Neural cell (in vitro differentiated cells): ENCODE results near the gene LST1. TPM values are rescaled to one million over a fixed set of nuclear protein-coding genes. Genes with fewer than 3 reads are reported as not detected.

ENCODE experiments used
- H2AFZ ChIP-seq: fragments of 200-600, 300-800 bp; sonication (generic), shearing (Covaris generic); 2 replicates; pipeline ENCODE4 v1.6.0; 2014; ENCODE audit warnings: low read depth, mild to moderate bottlenecking, antibody characterized with exemption, low read length, moderate library complexity
- H3F3A ChIP-seq: fragments of 200-600 bp; shearing (Covaris generic); 2 replicates; pipeline ENCODE4 v1.6.1; 2016; ENCODE audit warnings: mild to moderate bottlenecking, moderate library complexity, mixed read lengths, antibody characterized with exemption, low read length; ENCODE audit not compliant: insufficient read depth, poor library complexity, severe bottlenecking
- H3K27ac ChIP-seq: fragments of 200-600, 300-800 bp; sonication (generic), shearing (Covaris generic); 2 replicates; pipeline ENCODE4 v1.5.1; 2014; ENCODE audit warnings: mild to moderate bottlenecking, low read length, moderate library complexity
- H3K27me3 ChIP-seq: fragments of 300-800, 200-600 bp; sonication (generic), shearing (Covaris generic); 2 replicates; pipeline ENCODE4 v1.6.0; 2014; ENCODE audit warnings: mild to moderate bottlenecking, low read depth, low read length, moderate library complexity; ENCODE audit not compliant: insufficient read depth
- H3K36me3 ChIP-seq: fragments of 300-800, 200-600 bp; sonication (generic), shearing (Covaris generic); 2 replicates; pipeline ENCODE4 v1.5.1; 2014; ENCODE audit warnings: mild to moderate bottlenecking, antibody characterized with exemption, low read length, moderate library complexity; ENCODE audit not compliant: insufficient read depth
- H3K4me2 ChIP-seq: fragments of 300-800, 200-600 bp; sonication (generic), shearing (Covaris generic); 2 replicates; pipeline ENCODE4 v1.6.0; 2014; ENCODE audit warnings: mild to moderate bottlenecking, low read length
- H3K4me3 ChIP-seq: fragments of 300-800, 200-600 bp; sonication (generic), shearing (Covaris generic); 2 replicates; pipeline ENCODE4 v1.5.1; 2014; ENCODE audit warnings: mild to moderate bottlenecking, low read length, moderate library complexity
- H3K79me2 ChIP-seq: fragments of 200-600 bp; shearing (Covaris generic); replicated peaks from 2 replicates; pipeline ENCODE4 v1.6.0; 2014; ENCODE audit warnings: mild to moderate bottlenecking, low read length, moderate library complexity; ENCODE audit not compliant: insufficient read depth
- H3K9ac ChIP-seq: fragments of 300-800, 200-600 bp; sonication (generic), shearing (Covaris generic); 2 replicates; pipeline ENCODE4 v1.6.1; 2016; ENCODE audit warnings: mild to moderate bottlenecking, low read length, mixed read lengths
- H3K9me2 ChIP-seq: fragments of 200-600 bp; shearing (Covaris generic); 2 replicates; pipeline ENCODE4 v1.6.1; 2016; ENCODE audit warnings: mild to moderate bottlenecking, low read length, mixed read lengths; ENCODE audit not compliant: insufficient read depth
- H3K9me3 ChIP-seq: fragments of 200-600, 300-800 bp; sonication (generic), shearing (Covaris generic); 2 replicates; pipeline ENCODE4 v1.6.1; 2016; ENCODE audit warnings: mild to moderate bottlenecking, mixed run types, low read length, moderate library complexity, mixed read lengths
- H4K20me1 ChIP-seq: fragments of 200-600 bp; shearing (Covaris generic); 2 replicates; pipeline ENCODE4 v1.6.1; 2016; ENCODE audit warnings: mild to moderate bottlenecking, mixed run types; ENCODE audit not compliant: insufficient read depth
- CTCF ChIP-seq: fragments of 450-650 bp; IDR thresholded peaks from 2 replicates; pipeline ENCODE4 v1.5.1; 2014; ENCODE audit warnings: antibody characterized with exemption, mild to moderate bottlenecking, moderate library complexity; ENCODE audit not compliant: poor library complexity, severe bottlenecking
- EP300 ChIP-seq: fragments of 450-650 bp; conservative IDR thresholded peaks from 2 replicates; pipeline ENCODE4 v1.6.1; 2014; ENCODE audit warnings: antibody characterized with exemption, mild to moderate bottlenecking, moderate library complexity; ENCODE audit not compliant: poor library complexity, severe bottlenecking
- EZH2 ChIP-seq: fragments of 200-600, 300-800 bp; shearing (Covaris generic), sonication (generic); IDR thresholded peaks from 2 replicates; pipeline ENCODE4 v1.6.1; 2014; ENCODE audit warnings: antibody characterized with exemption, low read length, borderline replicate concordance, mild to moderate bottlenecking; ENCODE audit not compliant: insufficient read depth, poor library complexity, severe bottlenecking
- MXI1 ChIP-seq: fragments of 450-650 bp; conservative IDR thresholded peaks from 2 replicates; pipeline ENCODE4 v1.6.1; 2014; ENCODE audit warnings: antibody characterized with exemption, mild to moderate bottlenecking; ENCODE audit not compliant: poor library complexity, severe bottlenecking
- POLR2AphosphoS5 ChIP-seq: IDR thresholded peaks from 2 replicates; pipeline ENCODE4 v1.6.1; 2012
- RAD21 ChIP-seq: fragments of 450-650 bp; conservative IDR thresholded peaks from 2 replicates; pipeline ENCODE4 v1.6.1; 2014; ENCODE audit warnings: antibody characterized with exemption, mild to moderate bottlenecking, moderate library complexity
- REST ChIP-seq: IDR thresholded peaks from 2 replicates; pipeline ENCODE4 v1.6.1; 2012; ENCODE audit warnings: borderline replicate concordance
- SMC3 ChIP-seq: fragments of 450-650 bp; conservative IDR thresholded peaks from 2 replicates; pipeline ENCODE4 v1.6.1; 2014; ENCODE audit warnings: antibody characterized with exemption, mild to moderate bottlenecking, moderate library complexity; ENCODE audit not compliant: poor library complexity
- TAF1 ChIP-seq: IDR thresholded peaks from 2 replicates; pipeline ENCODE4 v1.6.1; 2012; ENCODE audit warnings: low read depth
- polyA plus RNA-seq: library from polyadenylated mRNA; depleted of rRNA; stranded (reverse); fragments of >200 nt; gene quantifications from 2 replicates; pipeline ENCODE4 v1.2.3, GENCODE V29; 2014

Gene LST1
- polyA plus RNA-seq, 1 donor from 2014 or later: not detected

- Histone ChIP-seq H3K27me3 (no peaks in the 10 kb centered on the region), H3K9me3 (no peaks in the 10 kb centered on the region), H3K9me2 (no peaks in the 10 kb centered on the region), H3K4me2 (no peak overlapping the region), H3F3A (no peaks in the 10 kb centered on the region), H3K27ac (no peak overlapping the region), H3K36me3 (no peaks in the 10 kb centered on the region), H3K79me2 (no peaks in the 10 kb centered on the region), H3K9ac (no peak overlapping the region), H2AFZ (no peak overlapping the region), H3K4me3 (no peak overlapping the region), H4K20me1 (no peaks in the 10 kb centered on the region)
- TF ChIP-seq REST: no peak
- no peak for TF ChIP-seq CTCF
- no peak for TF ChIP-seq RAD21
- TF ChIP-seq EP300: no peak
- TF ChIP-seq POLR2AphosphoS5: no peak
These were observed 18.3 kb upstream of the LST1 start for GRCh38 chr6:31567531-31568370.

- Histone ChIP-seq H3K27me3 (no peaks in the 10 kb centered on the region), H3K79me2 (no peaks in the 10 kb centered on the region), H3F3A (no peaks in the 10 kb centered on the region), H3K9ac (no peak overlapping the region), H3K9me3 (no peaks in the 10 kb centered on the region), H3K27ac (no peak overlapping the region), H3K4me3 (no peak overlapping the region), H4K20me1 (no peaks in the 10 kb centered on the region), H3K36me3 (no peaks in the 10 kb centered on the region), H2AFZ (no peak overlapping the region), H3K4me2 (no peak overlapping the region), H3K9me2 (no peaks in the 10 kb centered on the region)
- TF ChIP-seq RAD21 (no peak), MXI1 (no peak), CTCF (no peak), REST (no peak), EP300 (no peak), TAF1 (no peak), EZH2 (no peak), POLR2AphosphoS5 (no peak), SMC3 (no peak)
These were observed 17.5 kb upstream of the LST1 start for GRCh38 chr6:31568537-31568961.
